HS-5 (cell line): ENCODE measurements around the gene PTDSS2.
A peak's percentile ranks its signal among the peaks of the same experiment; 100 is the strongest.
"Not testable (repeated sequence)": the region's sequence is repeated elsewhere in the genome, so short reads cannot be mapped to it uniquely, and the experiment has no call there.

Source experiments
- DNase-seq: peaks from one replicate; pipeline ENCODE4 v3.0.0-alpha.2; 2012; ENCODE audit warnings: low read depth

PTDSS2 gene

GRCh38 chr11:433111-433510, 17.0 kb upstream of the PTDSS2 start:
- DNase-seq: no peak

- DNase-seq: no peak
Observed at GRCh38 chr11:433641-434040, 16.4 kb upstream of the PTDSS2 start.

GRCh38 chr11:434496-434895, 15.6 kb upstream of the PTDSS2 start:
- no peak for DNase-seq

GRCh38 chr11:434999-435740, 14.9 kb upstream of the PTDSS2 start:
- DNase-seq: not testable (repeated sequence)

- DNase-seq: no peak
Observed at GRCh38 chr11:437228-437870, 12.7 kb upstream of the PTDSS2 start.

- DNase-seq: no peak
Observed at GRCh38 chr11:438101-438844, 11.8 kb upstream of the PTDSS2 start.

- no peak for DNase-seq
Observed at GRCh38 chr11:439315-440064, 10.6 kb upstream of the PTDSS2 start.

- no peak for DNase-seq
Observed at GRCh38 chr11:440065-441042, 9.7 kb upstream of the PTDSS2 start.

- DNase-seq: no peak
Observed at GRCh38 chr11:441043-441417, 9.0 kb upstream of the PTDSS2 start.

- no peak for DNase-seq
Observed at GRCh38 chr11:441418-442274, 8.4 kb upstream of the PTDSS2 start, which contains the start of gene ANO9. TSS of gene ANO9 (minus strand) at chr11:442011. CDS start at chr11:441926, 85 bp downstream.

- no peak for DNase-seq
Observed at GRCh38 chr11:442611-443081, 7.4 kb upstream of the PTDSS2 start.

- no peak for DNase-seq
Observed at GRCh38 chr11:443542-444199, 6.4 kb upstream of the PTDSS2 start.

- DNase-seq: no peak
Observed at GRCh38 chr11:444396-445144, 5.5 kb upstream of the PTDSS2 start.

- DNase-seq: no peak
Observed at GRCh38 chr11:445765-446588, 4.1 kb upstream of the PTDSS2 start.

- DNase-seq: no peak
Observed at GRCh38 chr11:446891-447290, 3.2 kb upstream of the PTDSS2 start.

- DNase-seq: peak; percentile 75
Observed at GRCh38 chr11:447923-448731, 2.0 kb upstream of the PTDSS2 start.
